ENCODE data around the gene TPD52L2. TPM values are rescaled to one million over a fixed set of nuclear protein-coding genes. Genes with fewer than 3 reads are reported as not detected.

TPD52L2 gene
- total RNA-seq, 1 experiment from 2014 or later = 175 TPM

DNA sequence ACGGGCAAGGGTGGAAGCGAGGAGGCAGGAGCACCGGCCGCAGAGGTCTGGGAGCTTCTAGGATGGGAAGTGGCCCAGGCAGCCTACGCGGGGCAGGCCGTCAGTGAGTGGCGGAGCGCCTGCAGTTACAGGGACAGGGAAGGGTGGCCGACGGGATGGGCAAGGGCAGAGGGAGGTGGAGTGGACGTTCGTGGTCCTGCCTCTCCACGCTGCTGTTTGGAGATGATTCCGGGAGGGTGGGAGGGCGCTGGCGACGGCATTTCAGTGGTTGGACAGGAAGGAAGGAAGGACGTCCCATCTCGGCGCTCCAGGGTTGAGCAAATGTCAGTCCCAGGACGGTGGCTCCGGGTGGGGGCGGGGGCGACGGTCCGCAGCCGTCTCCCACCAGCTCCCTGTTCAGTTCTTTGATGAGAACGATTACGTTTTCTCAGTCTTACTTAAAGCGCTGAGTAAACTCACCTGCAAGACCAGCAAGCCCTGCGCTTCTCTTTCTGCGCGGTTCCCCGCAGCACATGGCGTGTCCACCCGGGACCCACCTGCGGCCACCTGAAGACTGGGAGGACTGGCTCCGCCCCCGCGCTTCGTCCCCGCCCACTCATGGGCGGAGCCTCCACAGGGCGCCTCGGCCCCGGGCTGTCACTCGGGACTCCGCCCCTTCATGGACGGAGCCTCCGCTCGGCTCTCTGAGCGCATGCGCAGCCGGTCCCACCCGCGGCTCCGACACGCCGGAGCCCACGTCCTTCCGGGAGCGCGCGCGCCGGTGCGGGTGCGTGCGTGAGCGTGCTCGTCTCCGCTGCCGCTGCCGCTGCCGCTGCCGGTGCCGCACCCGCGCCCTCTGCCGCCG lies 29.5 kb downstream of the TPD52L2 start, which contains the start of gene DNAJC5:
Gene DNAJC5 (plus strand): TSS at position 769 of the 844 bp plus-strand sequence. CDS start 33,220 bp downstream, outside the sequence.
- BruUV-seq (replicated peaks) = no TSS peak
- TF ChIP-seq, protein P1, sequence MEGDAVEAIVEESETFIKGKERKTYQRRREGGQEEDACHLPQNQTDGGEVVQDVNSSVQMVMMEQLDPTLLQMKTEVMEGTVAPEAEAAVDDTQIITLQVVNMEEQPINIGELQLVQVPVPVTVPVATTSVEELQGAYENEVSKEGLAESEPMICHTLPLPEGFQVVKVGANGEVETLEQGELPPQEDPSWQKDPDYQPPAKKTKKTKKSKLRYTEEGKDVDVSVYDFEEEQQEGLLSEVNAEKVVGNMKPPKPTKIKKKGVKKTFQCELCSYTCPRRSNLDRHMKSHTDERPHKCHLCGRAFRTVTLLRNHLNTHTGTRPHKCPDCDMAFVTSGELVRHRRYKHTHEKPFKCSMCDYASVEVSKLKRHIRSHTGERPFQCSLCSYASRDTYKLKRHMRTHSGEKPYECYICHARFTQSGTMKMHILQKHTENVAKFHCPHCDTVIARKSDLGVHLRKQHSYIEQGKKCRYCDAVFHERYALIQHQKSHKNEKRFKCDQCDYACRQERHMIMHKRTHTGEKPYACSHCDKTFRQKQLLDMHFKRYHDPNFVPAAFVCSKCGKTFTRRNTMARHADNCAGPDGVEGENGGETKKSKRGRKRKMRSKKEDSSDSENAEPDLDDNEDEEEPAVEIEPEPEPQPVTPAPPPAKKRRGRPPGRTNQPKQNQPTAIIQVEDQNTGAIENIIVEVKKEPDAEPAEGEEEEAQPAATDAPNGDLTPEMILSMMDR (IDR thresholded peaks at IDR 0.05; ENCODE audit: unreplicated experiment) = no peak
- peak; percentile 93 for DNase-seq (ENCODE audit: unreplicated experiment)
- H3K27me3 Mint-ChIP-seq (ENCODE audit: insufficient read depth, unreplicated experiment) = no peaks in the 10 kb centered on the region
- H3K4me1 Mint-ChIP-seq (ENCODE audit: insufficient read depth, unreplicated experiment) = peaks cover 29% of the 10 kb centered on the region
- CTCF ChIA-PET = interaction anchor here (0.6 to 1.2 kb wide), 3 partner anchors 15 to 108 kb away, joined by 3 to 5 read pairs (median 3); no protein-coding TSS in a partner anchor
- intact Hi-C loops (cut with micrococcal nuclease) = loop anchor here (2.0 kb wide), 1 partner anchor 22 kb away; no protein-coding TSS in a partner anchor
- H3K36me3 Mint-ChIP-seq (ENCODE audit: insufficient read depth, unreplicated experiment) = peaks cover 41% of the 10 kb centered on the region
- H3K9me3 Mint-ChIP-seq (ENCODE audit: unreplicated experiment) = no peaks in the 10 kb centered on the region
- H3K4me3 Mint-ChIP-seq (ENCODE audit: unreplicated experiment) = peak within 1 kb of the TSS; percentile 66
- H3K27ac Mint-ChIP-seq (ENCODE audit: low read depth, unreplicated experiment) = peak within 1 kb of the TSS; percentile 88
- POLR2A ChIA-PET = interaction anchor here (0.6 to 6.8 kb wide), 20 partner anchors 8 to 655 kb away, joined by 3 to 142 read pairs (median 4); partner anchors contain the start of genes PRPF6, SAMD10, TPD52L2 and UCKL1

DNA sequence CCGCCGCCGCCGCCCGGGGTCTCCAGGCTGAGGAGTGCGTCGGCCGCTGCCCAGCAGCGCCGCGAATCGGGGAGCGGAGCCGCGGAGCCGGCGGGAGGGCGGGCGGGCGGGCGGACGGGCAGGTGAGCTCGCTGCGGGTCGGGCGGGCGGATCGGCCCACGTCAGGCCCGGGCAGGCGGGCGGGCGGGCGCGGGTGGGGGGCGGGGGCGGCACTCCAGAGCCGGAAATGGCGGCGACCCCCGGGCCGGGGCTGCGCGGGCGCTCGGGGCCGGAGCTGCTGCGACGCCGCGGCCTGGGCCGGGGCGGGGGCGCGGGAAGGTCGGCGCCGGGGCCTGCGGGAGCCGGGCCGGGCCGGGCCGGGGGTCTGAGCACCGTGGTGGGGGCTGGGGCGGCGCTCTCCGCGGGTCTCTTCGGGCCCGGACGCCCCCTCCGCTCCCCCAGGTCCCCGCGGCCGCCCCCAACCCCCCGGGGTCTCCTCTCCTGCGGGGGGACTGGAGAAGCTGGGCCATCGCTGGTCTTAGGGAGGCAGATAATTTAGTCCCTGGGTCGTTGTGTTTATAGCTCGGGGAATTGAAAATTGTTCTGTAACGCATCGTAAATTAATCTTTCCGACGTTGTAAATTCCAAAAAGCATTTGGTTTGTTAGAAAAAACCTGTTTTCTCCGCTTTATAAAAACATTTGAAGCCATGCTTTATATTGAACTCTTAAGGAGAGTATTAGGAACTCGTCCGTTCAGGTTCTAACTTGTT lies 30.3 kb downstream of the TPD52L2 start:
- Mint-ChIP-seq H3K27me3 (ENCODE audit: insufficient read depth, unreplicated experiment) (no peaks in the 10 kb centered on the region), H3K36me3 (ENCODE audit: insufficient read depth, unreplicated experiment) (peaks cover 33% of the 10 kb centered on the region), H3K9me3 (ENCODE audit: unreplicated experiment) (no peaks in the 10 kb centered on the region), H3K4me3 (ENCODE audit: unreplicated experiment) (peak overlapping the region; percentile 66), H3K27ac (ENCODE audit: low read depth, unreplicated experiment) (peak overlapping the region; percentile 88), H3K4me1 (ENCODE audit: insufficient read depth, unreplicated experiment) (peaks cover 22% of the 10 kb centered on the region)
- ChIA-PET POLR2A (interaction anchor here (0.6 to 6.8 kb wide), 31 partner anchors 8 to 374 kb away, joined by 3 to 142 read pairs (median 5); partner anchors contain the start of genes ARFRP1, GMEB2, PRPF6 and RTEL1), CTCF (interaction anchor here (0.6 to 1.9 kb wide), 7 partner anchors 11 to 358 kb away, joined by 3 to 11 read pairs (median 5); partner anchors contain the start of genes PTK6 and TPD52L2)
- no TSS peak for BruUV-seq (replicated peaks)
- intact Hi-C loops (cut with micrococcal nuclease) = loop anchor here (2.0 kb wide), 1 partner anchor 23 kb away; no protein-coding TSS in a partner anchor
- no peak for DNase-seq (ENCODE audit: unreplicated experiment)
- TF ChIP-seq, protein P1 (IDR thresholded peaks at IDR 0.05; ENCODE audit: unreplicated experiment) = no peak

DNA sequence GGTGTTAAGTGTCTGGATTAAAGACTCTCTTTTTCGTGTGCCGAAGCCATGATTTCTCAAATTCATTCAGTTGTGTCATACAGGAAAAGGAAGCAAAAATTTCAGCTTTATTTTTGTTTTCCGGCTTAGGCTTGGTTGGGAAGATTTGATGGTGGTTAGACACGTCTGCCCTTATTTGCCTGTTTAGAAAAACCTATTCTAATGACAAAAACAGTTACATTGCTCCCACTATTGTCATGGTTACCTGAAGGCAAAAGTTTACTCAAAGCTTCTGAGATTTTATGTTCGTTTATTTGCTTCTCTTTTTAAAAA lies 30.8 kb downstream of the TPD52L2 start:
- Mint-ChIP-seq H3K27me3 (ENCODE audit: insufficient read depth, unreplicated experiment) (no peaks in the 10 kb centered on the region), H3K27ac (ENCODE audit: low read depth, unreplicated experiment) (peak overlapping the region; percentile 88), H3K36me3 (ENCODE audit: insufficient read depth, unreplicated experiment) (peaks cover 29% of the 10 kb centered on the region), H3K4me3 (ENCODE audit: unreplicated experiment) (peak overlapping the region; percentile 66), H3K4me1 (ENCODE audit: insufficient read depth, unreplicated experiment) (peaks cover 22% of the 10 kb centered on the region), H3K9me3 (ENCODE audit: unreplicated experiment) (no peaks in the 10 kb centered on the region)
- BruUV-seq (replicated peaks) = TSS peak; percentile 56
- peak; percentile 42 for DNase-seq (ENCODE audit: unreplicated experiment)
- POLR2A ChIA-PET = interaction anchor here (0.7 to 6.8 kb wide), 28 partner anchors 9 to 375 kb away, joined by 3 to 142 read pairs (median 5); partner anchors contain the start of genes ARFRP1, GMEB2, PRPF6 and RTEL1
- CTCF ChIA-PET = interaction anchor here (0.6 to 1.9 kb wide), 7 partner anchors 10 to 358 kb away, joined by 3 to 11 read pairs (median 5); partner anchors contain the start of genes PTK6 and TPD52L2
- intact Hi-C loops (cut with micrococcal nuclease) = loop anchor here (2.0 kb wide), 1 partner anchor 23 kb away; no protein-coding TSS in a partner anchor
- TF ChIP-seq, protein P1 (IDR thresholded peaks at IDR 0.05; ENCODE audit: unreplicated experiment) = no peak
